T-cell (primary cell): ENCODE measurements around the gene MAPKBP1. TPM values are rescaled to one million over a fixed set of nuclear protein-coding genes. Genes with fewer than 3 reads are reported as not detected.

Experiments
- ATAC-seq, 4 experiments: fragments of 200-7000 bp in 3 of 4; fragments of 150-1000 bp in 1 of 4; cut with Tn5 transposase; replicated peaks in 1 of 4; 1 replicate in 3 of 4; 2 replicates in 1 of 4; pipeline ENCODE4 v1.10.0; 2021; ENCODE audit warnings: moderate library complexity in 3 of 4, mild to moderate bottlenecking in 2 of 4, moderate number of reproducible peaks in 1 of 4
- CTCF ChIA-PET, 2 donors: fragments of 300-600 bp; sonication (Branson Sonifier 250); formaldehyde crosslinking; loops; one replicate each; lab custom pipeline; 2022; ENCODE audit warnings: antibody characterized with exemption in 2 of 2; lab: Charles Lee
- POLR2A ChIA-PET, 2 donors: fragments of 300-600 bp; sonication (Branson Sonifier 250); formaldehyde crosslinking; loops; one replicate each; lab custom pipeline; 2022; ENCODE audit warnings: antibody characterized with exemption in 2 of 2; lab: Charles Lee
- DNase-seq, 35 experiments: peaks; one replicate each; pipeline versions ENCODE4 v3.0.0 to v3.0.0-alpha.2; 2013 to 2023
- H3K27ac ChIP-seq: one replicate; pipeline ENCODE4 v1.5.1; 2013; ENCODE audit warnings: low read length
- H3K27me3 ChIP-seq, 2 experiments: replicated peaks in 1 of 2; 1 replicate in 1 of 2; 2 replicates in 1 of 2; pipeline versions ENCODE4 v1.6.1 to v1.7.0; 2013; ENCODE audit warnings: low read length in 1 of 2, mixed read lengths in 1 of 2; ENCODE audit not compliant: control insufficient read depth in 2 of 2, insufficient read depth in 2 of 2; ENCODE audit errors: extremely low read depth in 1 of 2
- H3K36me3 ChIP-seq, 2 donors: 1 replicate in 1 of 2; 2 replicates in 1 of 2; pipeline versions ENCODE4 v1.6.1 to v1.7.0; 2013; ENCODE audit warnings: low read length in 1 of 2; ENCODE audit not compliant: control insufficient read depth in 2 of 2, insufficient read depth in 1 of 2; ENCODE audit errors: extremely low read depth in 1 of 2
- H3K4me1 ChIP-seq, 2 experiments: 1 replicate in 1 of 2; 2 replicates in 1 of 2; pipeline versions ENCODE4 v1.6.1 to v1.7.0; 2013; ENCODE audit warnings: low read length in 2 of 2, mixed read lengths in 1 of 2; ENCODE audit not compliant: insufficient read depth in 2 of 2, control insufficient read depth in 1 of 2; ENCODE audit errors: extremely low read depth in 1 of 2
- H3K4me3 ChIP-seq, 2 donors: 1 replicate in 1 of 2; 2 replicates in 1 of 2; pipeline versions ENCODE4 v1.5.1 to v1.7.0; 2013; ENCODE audit warnings: mild to moderate bottlenecking in 2 of 2, low read length in 1 of 2, moderate library complexity in 1 of 2; ENCODE audit not compliant: control insufficient read depth in 1 of 2; ENCODE audit errors: extremely low read depth in 1 of 2
- H3K9me3 ChIP-seq: 2 replicates; pipeline ENCODE4 v1.7.0; 2013
- H3K27ac Mint-ChIP-seq, 2 donors: one replicate each; pipeline ENCODE4 v1.8.0; 2020 to 2021; ENCODE audit warnings: mild to moderate bottlenecking in 2 of 2, mixed read lengths in 2 of 2
- H3K27me3 Mint-ChIP-seq, 2 donors: one replicate each; pipeline ENCODE4 v1.8.0; 2021 to 2022; ENCODE audit warnings: mixed read lengths in 2 of 2
- H3K36me3 Mint-ChIP-seq: one replicate; pipeline ENCODE4 v1.8.0; 2021; ENCODE audit warnings: mixed read lengths
- H3K4me1 Mint-ChIP-seq, 3 donors: one replicate each; pipeline ENCODE4 v1.8.0; 2020 to 2022; ENCODE audit warnings: mixed read lengths in 3 of 3, mild to moderate bottlenecking in 1 of 3
- H3K4me3 Mint-ChIP-seq, 3 donors: one replicate each; pipeline ENCODE4 v1.8.0; 2020 to 2022; ENCODE audit warnings: mild to moderate bottlenecking in 3 of 3, mixed read lengths in 3 of 3, moderate library complexity in 3 of 3
- H3K9me3 Mint-ChIP-seq, 3 donors: one replicate each; pipeline ENCODE4 v1.8.0; 2020 to 2022; ENCODE audit warnings: mixed read lengths in 3 of 3
- WGBS: methylation state at CpG from one replicate; pipeline ENCODE4 v1.1.5; 2013; ENCODE audit warnings: missing lambda C conversion rate; ENCODE audit not compliant: insufficient coverage; 5-methylcytosine and 5-hydroxymethylcytosine counted together
- total RNA-seq, 35 experiments: library from RNA in 6 of 35; stranded (reverse) in 6 of 35; fragments of 120-200 nt in 1 of 35; gene quantifications; one replicate each; pipeline versions ENCODE4 v1.2.1 to v1.2.4 and lab custom pipeline; 2013 to 2026

Gene MAPKBP1
- total RNA-seq, 5 donors from 2014 or later (not counting 1 experiment from before 2014, with no cell fraction given), result 37.0 to 44.8 (median 38.2) TPM

DNA sequence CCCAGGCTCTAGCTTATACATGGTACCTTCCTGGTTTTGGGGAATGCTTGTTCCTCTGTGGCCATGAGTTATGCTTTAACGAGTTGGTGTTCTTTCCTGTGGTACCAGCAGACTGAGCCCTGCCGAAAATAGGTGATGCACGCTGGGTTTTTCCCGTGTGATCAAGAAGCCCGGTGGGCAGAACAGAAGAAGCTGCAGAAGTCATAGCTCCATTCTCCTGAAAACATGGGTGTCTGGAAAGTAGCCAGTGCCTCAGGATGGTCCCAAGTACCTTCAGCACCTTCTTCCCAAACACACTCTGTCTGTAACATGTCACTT, 25.2 kb downstream of the MAPKBP1 start:
- no peak for ATAC-seq
- 62% methylated on average over 5 of the region's 5 CpGs for WGBS

DNA sequence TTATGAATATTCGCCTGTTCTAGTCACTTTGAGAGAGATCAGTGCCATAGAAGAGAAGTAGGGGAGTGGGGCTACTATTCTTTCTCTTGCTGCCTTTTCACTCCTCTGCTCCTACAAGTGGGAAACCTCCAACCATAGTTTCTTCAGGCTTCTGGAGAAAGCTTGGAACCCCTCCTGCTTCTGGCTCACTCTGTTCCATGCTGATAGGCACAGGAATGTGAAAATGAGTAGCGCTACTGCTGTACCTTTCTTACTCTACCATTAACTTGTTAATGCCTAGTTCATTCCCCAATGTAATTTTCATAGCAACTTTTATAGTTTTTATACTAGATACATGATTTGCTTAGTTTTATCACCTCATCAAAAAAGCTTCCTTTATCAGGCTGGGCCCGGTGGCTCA, 26.9 kb downstream of the MAPKBP1 start:
- H3K4me3 ChIP-seq, result no peak overlapping the region
- WGBS, result no CpG with 5 or more reads among the region's 3 CpGs
- CTCF ChIA-PET, result no interaction called here
- Mint-ChIP-seq H3K27me3 (no peaks in the 10 kb centered on the region), H3K4me3 (no peak overlapping the region), H3K36me3 (peaks cover 8% of the 10 kb centered on the region), H3K9me3 (no peaks in the 10 kb centered on the region), H3K27ac (no peak overlapping the region), H3K4me1 (peaks cover 11 to 21% (median 16%) of the 10 kb centered on the region in 3 donors)
- DNase-seq, result no peak
- no peaks in the 10 kb centered on the region for H3K9me3 ChIP-seq
- H3K36me3 ChIP-seq, result peaks cover under 1 to 12% of the 10 kb centered on the region in 2 donors
- no peaks in the 10 kb centered on the region for H3K27me3 ChIP-seq
- H3K27ac ChIP-seq, result no peak overlapping the region
- H3K4me1 ChIP-seq, result peaks cover 2 to 10% of the 10 kb centered on the region in 2 experiments
- ATAC-seq, result no peak
- POLR2A ChIA-PET, result no interaction called here

More for the DNA sequence above, 25.2 kb downstream of the MAPKBP1 start:
- Histone ChIP-seq H3K36me3 (peaks cover 0 to 12% of the 10 kb centered on the region in 2 donors), H3K27ac (no peak overlapping the region), H3K4me1 (peaks cover 7% of the 10 kb centered on the region in 2 experiments), H3K9me3 (no peaks in the 10 kb centered on the region), H3K27me3 (no peaks in the 10 kb centered on the region), H3K4me3 (no peak overlapping the region)
- H3K4me1 Mint-ChIP-seq, result peaks cover 18 to 31% (median 21%) of the 10 kb centered on the region in 3 donors
- H3K36me3 Mint-ChIP-seq, result peaks cover 8% of the 10 kb centered on the region
- H3K9me3 Mint-ChIP-seq, result no peaks in the 10 kb centered on the region
- H3K27ac Mint-ChIP-seq, result no peak overlapping the region
- POLR2A ChIA-PET, result interaction anchor here in 1 of 2 donors (0.6 kb wide), 1 partner anchor 11 kb away, joined by 7 read pairs; no protein-coding TSS in a partner anchor
- CTCF ChIA-PET, result no interaction called here
- DNase-seq, result no peak
- no peaks in the 10 kb centered on the region for H3K27me3 Mint-ChIP-seq
- H3K4me3 Mint-ChIP-seq, result no peak overlapping the region

DNA sequence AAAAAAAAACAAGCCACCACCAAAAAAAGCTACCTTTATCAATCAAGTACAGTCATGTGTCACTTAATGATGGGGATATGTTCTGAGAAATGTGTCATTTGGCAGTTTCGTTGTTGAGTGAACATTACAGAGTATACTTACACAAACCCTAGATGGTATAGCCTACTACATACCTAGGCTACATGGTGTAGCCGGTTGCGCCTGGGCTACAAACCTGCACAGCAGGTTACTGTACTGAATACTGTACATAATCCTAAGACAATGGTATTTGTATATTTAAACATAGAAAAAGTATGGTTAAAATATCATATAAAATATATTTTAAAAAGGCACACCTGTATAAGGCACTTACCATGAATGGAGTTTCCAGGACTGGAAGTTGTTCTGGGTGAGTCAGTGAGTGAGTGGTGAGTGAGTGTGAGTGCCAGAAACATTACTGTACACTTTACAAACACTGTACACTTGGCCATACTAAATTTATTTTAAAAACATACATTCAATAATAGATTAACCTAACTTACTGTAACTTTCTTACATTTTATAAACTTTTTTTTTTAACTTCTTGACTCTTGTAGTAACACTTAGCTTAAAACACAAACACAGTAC, 27.7 kb downstream of the MAPKBP1 start:
- peaks cover 6 to 12% of the 10 kb centered on the region in 2 donors for H3K36me3 ChIP-seq
- no peak overlapping the region for H3K27ac ChIP-seq
- DNase-seq (no peak), ATAC-seq (no peak)
- Mint-ChIP-seq H3K27me3 (no peaks in the 10 kb centered on the region), H3K27ac (no peak overlapping the region), H3K36me3 (peaks cover 8% of the 10 kb centered on the region), H3K4me1 (peaks cover 8 to 15% (median 11%) of the 10 kb centered on the region in 3 donors), H3K9me3 (no peaks in the 10 kb centered on the region), H3K4me3 (no peak overlapping the region)
- no peaks in the 10 kb centered on the region for H3K9me3 ChIP-seq
- WGBS, result no CpG with 5 or more reads among the region's 3 CpGs
- ChIA-PET CTCF (interaction anchor here (0.6 to 1.0 kb wide), 2 partner anchors 10 to 21 kb away, joined by 3 read pairs; no protein-coding TSS in a partner anchor), POLR2A (no interaction called here)
- no peaks in the 10 kb centered on the region for H3K27me3 ChIP-seq
- H3K4me1 ChIP-seq, result peaks cover 2 to 9% of the 10 kb centered on the region in 2 experiments
- no peak overlapping the region for H3K4me3 ChIP-seq

DNA sequence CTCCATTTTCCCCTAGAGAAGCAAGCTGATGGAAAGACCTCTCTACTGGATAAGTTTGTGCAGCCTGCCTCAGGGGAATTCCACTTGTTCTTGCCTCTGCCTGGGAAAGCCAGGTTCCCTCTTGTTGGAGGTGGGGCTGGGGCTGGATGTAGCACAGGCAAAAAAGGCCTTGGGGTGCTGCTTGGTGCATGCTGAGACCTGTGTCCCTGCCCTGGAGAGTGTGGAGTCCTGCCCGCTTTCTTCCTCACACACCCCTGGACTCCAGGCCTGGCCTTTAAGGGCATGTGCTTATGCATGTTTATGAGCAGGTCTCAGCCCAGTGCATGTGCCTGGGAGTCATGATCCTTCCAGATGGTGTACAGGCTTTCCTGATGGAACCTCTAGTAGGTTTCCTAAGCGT, 30.1 kb downstream of the MAPKBP1 start:
- no peak for ATAC-seq
- peaks cover 2 to 9% of the 10 kb centered on the region in 2 experiments for H3K4me1 ChIP-seq
- H3K36me3 ChIP-seq, result peaks cover 9 to 10% of the 10 kb centered on the region in 2 donors
- ChIA-PET CTCF (no interaction called here), POLR2A (no interaction called here)
- Mint-ChIP-seq H3K4me3 (no peak overlapping the region), H3K9me3 (no peaks in the 10 kb centered on the region), H3K27me3 (no peaks in the 10 kb centered on the region), H3K4me1 (peaks cover 8 to 10% (median 9%) of the 10 kb centered on the region in 3 donors), H3K27ac (peak overlapping the region; percentile 51 to 82), H3K36me3 (peaks cover 8% of the 10 kb centered on the region)
- H3K4me3 ChIP-seq, result no peak overlapping the region
- DNase-seq, result no peak
- no peaks in the 10 kb centered on the region for H3K27me3 ChIP-seq
- WGBS, result 100% methylated on average over 1 of the region's 2 CpGs
- no peak overlapping the region for H3K27ac ChIP-seq
- H3K9me3 ChIP-seq, result no peaks in the 10 kb centered on the region

DNA sequence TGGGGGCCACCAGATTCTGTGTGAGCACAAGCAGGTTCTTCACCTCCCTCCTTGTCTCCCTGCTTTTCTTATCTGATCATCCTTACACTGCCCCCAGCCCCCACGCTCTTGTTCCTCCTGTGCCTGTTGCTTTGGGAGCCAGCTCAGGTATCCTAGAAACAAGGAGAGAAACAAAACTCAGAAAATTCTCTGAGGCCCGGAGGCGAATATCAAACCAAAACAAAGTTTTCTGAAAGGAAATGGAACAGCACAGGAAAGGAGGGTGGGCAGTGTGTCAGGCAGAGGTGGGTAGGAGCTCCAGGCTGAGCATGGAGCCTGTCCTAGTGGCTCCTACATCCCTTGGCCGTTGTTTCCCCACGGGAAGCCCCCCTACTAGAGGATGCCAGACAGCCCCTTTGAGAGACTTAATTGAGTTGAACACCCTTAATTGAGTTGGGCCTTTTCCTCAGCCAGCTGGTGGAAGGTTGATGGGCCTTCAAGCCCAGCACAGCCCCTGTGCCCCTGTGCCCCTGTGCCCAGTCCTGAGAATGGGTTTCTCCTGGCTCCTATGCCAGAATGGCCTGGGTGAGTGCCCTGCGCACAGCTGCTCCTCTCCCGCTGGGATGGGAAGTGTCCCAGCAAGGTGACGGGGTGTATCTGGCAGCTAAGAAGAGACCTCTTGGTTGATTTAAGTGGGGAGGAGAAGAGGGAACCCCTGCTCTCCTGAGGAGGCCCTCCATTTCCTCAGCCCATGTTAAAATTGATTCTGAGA, 30.8 kb downstream of the MAPKBP1 start:
- Mint-ChIP-seq H3K9me3 (no peaks in the 10 kb centered on the region), H3K36me3 (peaks cover 4% of the 10 kb centered on the region), H3K4me3 (no peak overlapping the region), H3K27me3 (no peaks in the 10 kb centered on the region), H3K4me1 (peaks cover 10 to 17% (median 11%) of the 10 kb centered on the region in 3 donors), H3K27ac (peak overlapping the region; percentile 51 to 82)
- ATAC-seq (peak in 1 of 4 experiments; percentile 36), DNase-seq (no peak)
- Histone ChIP-seq H3K4me1 (peaks cover 8 to 9% of the 10 kb centered on the region in 2 experiments), H3K36me3 (peaks cover 7 to 12% of the 10 kb centered on the region in 2 donors), H3K27ac (no peak overlapping the region), H3K4me3 (no peak overlapping the region), H3K9me3 (no peaks in the 10 kb centered on the region), H3K27me3 (no peaks in the 10 kb centered on the region)
- ChIA-PET CTCF (no interaction called here), POLR2A (no interaction called here)
- 82% methylated on average over 6 of the region's 8 CpGs for WGBS

DNA sequence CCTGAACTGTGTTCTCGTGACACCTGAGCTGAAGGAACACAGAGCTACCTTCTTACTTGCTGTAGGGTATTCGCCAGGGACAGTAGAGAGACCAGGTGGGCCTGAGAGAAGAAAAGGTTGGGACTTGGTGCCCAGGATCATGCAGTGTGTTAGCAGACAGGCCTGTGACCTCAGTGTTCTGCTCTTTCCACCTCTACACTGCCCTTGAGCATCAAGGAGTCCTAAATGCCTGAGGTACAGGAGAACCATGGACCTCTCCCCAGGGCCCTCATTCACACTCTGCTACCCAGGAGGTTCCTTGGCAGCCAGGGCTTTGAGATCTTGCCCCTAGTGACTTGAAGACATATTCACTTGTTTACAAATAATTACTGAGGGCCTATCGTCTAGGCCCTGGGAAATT, 31.4 kb downstream of the MAPKBP1 start:
- Histone ChIP-seq H3K4me3 (no peak overlapping the region), H3K9me3 (no peaks in the 10 kb centered on the region), H3K27me3 (no peaks in the 10 kb centered on the region), H3K27ac (no peak overlapping the region), H3K36me3 (peaks cover 3 to 12% of the 10 kb centered on the region in 2 donors), H3K4me1 (peaks cover 9 to 10% of the 10 kb centered on the region in 2 experiments)
- no peaks in the 10 kb centered on the region for H3K27me3 Mint-ChIP-seq
- H3K36me3 Mint-ChIP-seq, result no peaks in the 10 kb centered on the region
- H3K4me1 Mint-ChIP-seq, result peaks cover 12 to 17% (median 13%) of the 10 kb centered on the region in 3 donors
- no CpG with 5 or more reads among the region's 3 CpGs for WGBS
- ATAC-seq (no peak), DNase-seq (no peak)
- ChIA-PET POLR2A (no interaction called here), CTCF (no interaction called here)
- no peaks in the 10 kb centered on the region for H3K9me3 Mint-ChIP-seq
- no peak overlapping the region for H3K4me3 Mint-ChIP-seq
- H3K27ac Mint-ChIP-seq, result peak overlapping the region in 1 of 2 donors; percentile 29
